ENCODE measurements around the gene TAB2.

The TAB2 gene, protein sequence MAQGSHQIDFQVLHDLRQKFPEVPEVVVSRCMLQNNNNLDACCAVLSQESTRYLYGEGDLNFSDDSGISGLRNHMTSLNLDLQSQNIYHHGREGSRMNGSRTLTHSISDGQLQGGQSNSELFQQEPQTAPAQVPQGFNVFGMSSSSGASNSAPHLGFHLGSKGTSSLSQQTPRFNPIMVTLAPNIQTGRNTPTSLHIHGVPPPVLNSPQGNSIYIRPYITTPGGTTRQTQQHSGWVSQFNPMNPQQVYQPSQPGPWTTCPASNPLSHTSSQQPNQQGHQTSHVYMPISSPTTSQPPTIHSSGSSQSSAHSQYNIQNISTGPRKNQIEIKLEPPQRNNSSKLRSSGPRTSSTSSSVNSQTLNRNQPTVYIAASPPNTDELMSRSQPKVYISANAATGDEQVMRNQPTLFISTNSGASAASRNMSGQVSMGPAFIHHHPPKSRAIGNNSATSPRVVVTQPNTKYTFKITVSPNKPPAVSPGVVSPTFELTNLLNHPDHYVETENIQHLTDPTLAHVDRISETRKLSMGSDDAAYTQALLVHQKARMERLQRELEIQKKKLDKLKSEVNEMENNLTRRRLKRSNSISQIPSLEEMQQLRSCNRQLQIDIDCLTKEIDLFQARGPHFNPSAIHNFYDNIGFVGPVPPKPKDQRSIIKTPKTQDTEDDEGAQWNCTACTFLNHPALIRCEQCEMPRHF

DNA sequence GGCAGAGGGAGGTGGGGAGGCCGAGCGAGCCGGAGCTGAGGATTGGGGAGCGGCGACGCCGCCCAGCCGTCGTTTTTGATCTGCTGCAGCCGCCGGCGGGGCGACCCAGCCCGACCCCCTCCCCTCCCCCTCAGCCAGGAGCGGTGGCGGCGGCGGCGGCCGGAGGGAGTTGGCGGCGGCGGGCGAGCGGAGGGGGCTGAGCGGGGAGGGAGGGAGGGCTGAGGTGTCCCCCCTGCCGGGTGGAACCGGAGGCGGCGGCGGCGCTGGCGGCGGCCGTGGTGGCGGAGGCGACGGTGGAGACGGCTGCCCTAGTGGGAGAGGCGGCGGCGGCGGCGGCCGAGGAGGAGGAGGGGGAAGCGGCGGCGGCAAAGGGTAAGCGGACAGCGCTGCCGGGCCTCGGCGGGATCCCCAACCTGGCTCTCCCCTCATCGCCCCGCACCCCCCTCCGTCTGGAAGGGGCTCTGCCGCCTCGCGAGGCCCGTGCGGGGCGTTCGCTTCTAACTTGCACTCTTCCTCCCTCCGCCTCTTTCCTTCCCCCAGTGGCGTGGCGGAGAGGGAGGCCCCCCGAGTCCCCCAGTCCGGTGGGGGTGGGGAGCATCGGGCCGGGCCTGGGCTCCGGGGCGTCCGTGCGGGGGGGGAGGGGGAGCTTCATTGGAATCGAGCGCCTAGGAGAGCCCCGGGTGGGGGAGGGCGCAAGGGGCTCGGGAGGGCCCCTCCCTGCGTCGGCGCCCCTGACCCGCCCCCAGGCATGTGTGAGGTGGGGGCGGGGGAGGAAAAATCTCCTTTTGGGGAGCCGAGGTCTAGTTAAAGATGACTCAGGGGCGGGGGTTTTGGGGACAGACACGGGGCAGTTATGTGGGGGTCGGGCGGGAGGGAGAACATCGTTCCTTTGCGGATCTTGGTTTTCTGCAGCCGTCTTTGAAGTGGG, at the start of gene TAB2:
Gene TAB2 (plus strand): TSS at position 69 of the 928 bp plus-strand sequence. CDS start 52,286 bp downstream, outside the sequence.
- DNase-seq, result peak; percentile 83

- DNase-seq, result no peak
Measured at GRCh38 chr6:149268146-149268545, 49.4 kb upstream of the TAB2 start.

- DNase-seq, result no peak
Measured at GRCh38 chr6:149268768-149269167, 48.7 kb upstream of the TAB2 start.

- no peak for DNase-seq
Measured at GRCh38 chr6:149270616-149271015, 46.9 kb upstream of the TAB2 start.

DNA sequence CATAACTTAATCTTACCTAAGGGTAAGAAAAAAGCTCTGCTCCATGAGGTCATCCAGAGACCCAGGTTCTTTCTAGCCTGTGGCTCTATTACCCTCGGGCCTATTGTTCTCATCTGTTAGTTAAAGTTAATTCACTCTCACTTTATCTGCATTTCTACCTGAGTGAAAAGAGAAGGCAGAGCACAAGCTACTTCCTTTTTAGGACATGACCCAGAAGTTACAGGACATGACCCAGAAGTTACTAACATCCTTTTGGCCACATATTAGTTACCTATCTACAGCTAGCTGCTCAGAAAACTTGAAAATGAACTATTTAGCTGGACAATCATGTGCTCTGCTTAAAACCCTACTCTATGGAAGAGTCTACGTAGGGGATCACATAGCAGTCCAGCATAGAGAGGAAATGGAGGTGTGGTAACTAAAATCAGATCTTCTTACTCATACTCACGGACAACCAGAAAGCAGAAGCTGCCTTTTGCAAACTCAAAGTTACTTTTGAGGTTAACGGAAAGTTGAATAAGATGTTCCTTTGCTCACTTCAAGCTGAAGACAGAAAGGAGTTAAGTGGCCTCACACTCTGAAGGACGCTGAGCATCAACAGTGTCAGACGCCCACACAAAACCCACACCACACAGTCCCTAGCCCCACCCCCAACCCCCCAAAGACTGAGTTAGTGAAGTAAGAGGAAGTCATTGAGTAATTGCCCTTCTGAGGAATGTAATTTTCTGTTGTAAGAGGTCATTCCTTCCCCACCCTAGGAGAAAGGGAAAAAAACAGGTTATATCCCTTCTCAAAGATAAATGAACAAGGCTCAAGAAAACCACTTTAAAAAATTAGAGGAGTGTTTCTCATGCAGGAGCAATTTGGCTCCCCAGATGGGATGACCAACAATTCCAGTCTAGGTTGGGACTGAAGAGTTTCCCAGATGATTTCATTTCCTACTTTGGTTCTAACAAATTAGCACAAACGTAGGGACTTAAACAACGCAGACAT, 45.9 kb upstream of the TAB2 start:
- DNase-seq, result peak; percentile 57

DNA sequence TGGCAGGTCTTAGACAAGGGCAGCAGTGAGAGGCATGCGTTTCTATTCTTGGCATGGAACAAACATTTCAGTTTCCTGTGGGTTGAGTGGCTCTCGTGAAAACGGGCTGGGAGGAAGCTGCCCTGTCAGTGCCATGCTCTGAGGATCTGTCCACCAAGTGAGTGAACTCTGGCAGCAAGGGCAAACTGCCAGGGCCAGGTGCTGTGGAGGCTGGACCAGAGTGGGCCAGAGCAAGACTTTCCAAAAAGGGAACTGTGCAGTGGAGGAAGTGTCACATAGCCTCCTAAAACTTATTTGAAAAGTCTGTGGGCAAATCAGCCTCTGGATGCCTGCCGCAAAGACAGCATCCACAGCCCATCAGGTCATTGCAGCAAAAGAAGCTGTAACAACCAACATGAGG, 44.2 kb upstream of the TAB2 start:
- DNase-seq, result no peak

DNA sequence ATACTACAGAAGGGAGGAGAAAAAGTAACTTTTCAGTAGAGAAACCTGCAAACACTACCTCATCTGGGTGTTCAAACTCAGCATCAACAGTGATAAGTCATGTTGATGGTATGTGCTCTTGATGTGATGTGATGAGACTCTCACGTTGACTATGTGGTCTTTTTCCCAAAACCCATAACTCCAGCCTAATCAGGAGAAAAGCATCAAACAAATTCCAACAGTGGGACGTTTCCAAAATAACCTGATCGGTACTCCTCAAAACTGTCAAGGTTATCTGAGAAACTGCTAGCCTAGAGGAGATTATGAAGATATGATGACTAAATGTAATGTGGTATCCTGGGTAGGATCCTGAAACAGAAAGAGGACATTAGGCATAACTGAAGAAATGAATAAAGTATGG, 41.9 kb upstream of the TAB2 start:
- no peak for DNase-seq

- no peak for DNase-seq
Measured at GRCh38 chr6:149277621-149278020, 39.9 kb upstream of the TAB2 start.

- no peak for DNase-seq
Measured at GRCh38 chr6:149278997-149279396, 38.5 kb upstream of the TAB2 start.

- DNase-seq, result no peak
Measured at GRCh38 chr6:149284904-149285303, 32.6 kb upstream of the TAB2 start.

GRCh38 chr6:149285626-149286025, 31.9 kb upstream of the TAB2 start:
- DNase-seq, result no peak

DNA sequence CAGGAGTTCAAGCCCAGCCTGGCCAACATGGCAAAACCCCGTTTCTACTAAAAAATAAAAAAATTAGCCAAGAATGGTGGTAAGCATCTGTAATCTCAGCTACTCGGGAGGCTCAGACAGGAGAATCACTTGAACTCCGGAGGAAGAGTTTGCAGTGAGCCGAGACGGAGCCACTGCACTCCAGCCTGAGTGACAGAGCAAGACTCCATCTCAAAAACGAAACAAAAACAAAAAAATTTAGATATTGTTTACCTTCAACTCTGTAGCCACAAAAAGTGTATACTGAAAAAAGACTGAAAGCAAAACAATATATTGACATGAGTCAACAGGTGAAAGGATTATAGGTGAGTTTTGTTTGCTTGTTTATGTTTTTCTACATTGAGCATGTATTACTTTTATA, 30.6 kb upstream of the TAB2 start:
- no peak for DNase-seq

GRCh38 chr6:149289192-149289781, 28.2 kb upstream of the TAB2 start:
- no peak for DNase-seq

GRCh38 chr6:149289966-149290365, 27.5 kb upstream of the TAB2 start:
- DNase-seq, result no peak

GRCh38 chr6:149293244-149293643, 24.3 kb upstream of the TAB2 start:
- no peak for DNase-seq

DNA sequence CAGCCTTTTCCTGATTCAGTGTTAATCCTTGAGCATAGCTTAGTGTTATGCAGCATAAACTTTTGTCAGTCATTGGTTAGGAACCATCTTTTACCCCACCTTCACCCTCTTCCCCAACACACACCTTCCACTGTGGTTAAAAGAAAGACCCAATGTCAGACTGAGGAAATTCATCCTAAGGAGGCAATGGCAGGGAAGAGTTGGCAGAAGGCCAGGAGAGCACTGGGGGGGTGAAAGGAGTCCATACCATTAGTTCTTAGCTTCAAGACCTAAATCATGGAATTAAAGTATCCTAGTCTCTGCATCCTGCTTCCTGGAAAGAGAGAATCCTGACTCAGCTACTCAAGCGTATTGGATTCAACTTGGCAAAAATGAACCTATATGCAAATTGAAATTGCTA, 16.9 kb upstream of the TAB2 start:
- DNase-seq, result no peak

DNA sequence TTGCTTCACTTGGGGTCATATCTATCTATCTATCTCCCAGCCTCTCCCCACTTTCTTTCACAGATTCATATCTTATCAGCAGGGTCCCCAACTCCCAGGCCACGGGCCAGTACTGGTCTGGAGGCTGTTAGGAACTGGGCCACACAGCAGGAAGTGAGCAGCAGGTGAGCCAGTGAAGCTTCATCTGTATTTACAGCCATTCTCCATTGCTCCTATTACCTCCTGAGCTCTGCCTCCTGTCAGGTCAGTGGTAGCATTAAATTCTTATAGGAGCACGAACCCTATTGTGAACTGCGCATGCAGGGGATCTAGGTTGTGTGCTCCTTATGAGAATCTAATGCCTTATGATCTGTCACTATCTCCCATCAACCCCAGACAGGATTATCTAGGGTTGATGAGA, 14.8 kb upstream of the TAB2 start:
- no peak for DNase-seq

GRCh38 chr6:149303468-149303867, 14.0 kb upstream of the TAB2 start:
- no peak for DNase-seq

- no peak for DNase-seq
Measured at GRCh38 chr6:149305372-149305771, 12.1 kb upstream of the TAB2 start.

DNA sequence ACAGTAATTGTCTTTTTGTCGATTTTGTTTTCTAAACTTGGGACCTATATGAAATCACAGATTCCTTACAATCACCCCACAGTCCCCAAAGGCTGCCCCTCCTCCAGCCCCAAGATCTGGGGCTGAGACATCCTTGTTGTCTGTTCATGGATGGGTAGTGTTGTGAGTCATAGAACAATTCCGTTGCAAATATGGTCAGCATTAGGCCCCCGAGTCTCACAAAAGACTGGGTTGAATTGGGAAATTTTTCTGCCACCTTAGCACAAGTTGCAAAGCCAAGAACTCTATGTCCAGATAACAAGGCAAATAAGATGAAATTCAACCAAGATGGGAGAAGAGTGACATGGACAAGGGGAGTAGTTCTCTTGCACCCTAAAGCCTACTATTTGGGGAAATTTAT, 10.5 kb upstream of the TAB2 start:
- no peak for DNase-seq

GRCh38 chr6:149311293-149311692, 6.2 kb upstream of the TAB2 start:
- no peak for DNase-seq

DNA sequence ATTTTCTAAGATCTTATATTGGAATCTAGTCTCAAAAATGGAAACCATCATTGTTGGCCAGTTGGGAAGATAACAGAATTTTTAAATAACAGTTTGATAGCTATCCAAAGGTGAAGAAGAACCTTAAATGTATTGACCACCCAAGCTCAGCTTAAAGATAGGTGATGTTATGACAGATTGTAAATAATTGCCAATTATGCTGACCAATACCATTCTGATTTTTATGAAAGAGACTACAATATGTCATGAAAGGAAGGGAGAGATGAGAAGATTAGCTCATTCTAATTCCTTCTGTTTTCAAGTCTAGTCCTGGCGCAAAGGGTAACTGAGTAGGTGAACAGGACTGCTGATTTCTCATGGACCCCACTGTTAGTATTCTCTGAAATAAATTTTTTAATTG, 5.7 kb upstream of the TAB2 start:
- DNase-seq, result no peak
